Esophagus squamous epithelium (tissue), 4 donors: ENCODE data around the gene SLC41A1.

Source experiments
- POLR2A ChIP-seq, 4 donors: fragments of 450-650 bp; IDR thresholded peaks; one replicate each; pipeline ENCODE4 v1.6.1; 2017; ENCODE audit warnings: antibody characterized with exemption in 4 of 4, mild to moderate bottlenecking in 4 of 4, moderate library complexity in 3 of 4
- TF ChIP-seq, protein P1 (sequence below), 6 experiments: fragments of 450-650 bp in 4 of 6; fragments of 200-600 bp in 2 of 6; sonication (generic) in 2 of 6; IDR thresholded peaks; one replicate each; pipeline ENCODE4 v1.5.1; 2016 to 2019; ENCODE audit warnings: antibody characterized with exemption in 6 of 6, mild to moderate bottlenecking in 4 of 6, moderate library complexity in 4 of 6

GRCh38 chr1:205772607-205773032 is 40.4 kb downstream of the SLC41A1 start:
- no peak for TF ChIP-seq POLR2A (IDR thresholded peaks at IDR 0.05)
- TF ChIP-seq, protein P1, sequence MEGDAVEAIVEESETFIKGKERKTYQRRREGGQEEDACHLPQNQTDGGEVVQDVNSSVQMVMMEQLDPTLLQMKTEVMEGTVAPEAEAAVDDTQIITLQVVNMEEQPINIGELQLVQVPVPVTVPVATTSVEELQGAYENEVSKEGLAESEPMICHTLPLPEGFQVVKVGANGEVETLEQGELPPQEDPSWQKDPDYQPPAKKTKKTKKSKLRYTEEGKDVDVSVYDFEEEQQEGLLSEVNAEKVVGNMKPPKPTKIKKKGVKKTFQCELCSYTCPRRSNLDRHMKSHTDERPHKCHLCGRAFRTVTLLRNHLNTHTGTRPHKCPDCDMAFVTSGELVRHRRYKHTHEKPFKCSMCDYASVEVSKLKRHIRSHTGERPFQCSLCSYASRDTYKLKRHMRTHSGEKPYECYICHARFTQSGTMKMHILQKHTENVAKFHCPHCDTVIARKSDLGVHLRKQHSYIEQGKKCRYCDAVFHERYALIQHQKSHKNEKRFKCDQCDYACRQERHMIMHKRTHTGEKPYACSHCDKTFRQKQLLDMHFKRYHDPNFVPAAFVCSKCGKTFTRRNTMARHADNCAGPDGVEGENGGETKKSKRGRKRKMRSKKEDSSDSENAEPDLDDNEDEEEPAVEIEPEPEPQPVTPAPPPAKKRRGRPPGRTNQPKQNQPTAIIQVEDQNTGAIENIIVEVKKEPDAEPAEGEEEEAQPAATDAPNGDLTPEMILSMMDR (IDR thresholded peaks at IDR 0.05), result no peak
